ENCODE measurements around the gene USP5.
"Not testable (repeated sequence)": the region's sequence is repeated elsewhere in the genome, so short reads cannot be mapped to it uniquely, and the experiment has no call there.

USP5 gene

DNA sequence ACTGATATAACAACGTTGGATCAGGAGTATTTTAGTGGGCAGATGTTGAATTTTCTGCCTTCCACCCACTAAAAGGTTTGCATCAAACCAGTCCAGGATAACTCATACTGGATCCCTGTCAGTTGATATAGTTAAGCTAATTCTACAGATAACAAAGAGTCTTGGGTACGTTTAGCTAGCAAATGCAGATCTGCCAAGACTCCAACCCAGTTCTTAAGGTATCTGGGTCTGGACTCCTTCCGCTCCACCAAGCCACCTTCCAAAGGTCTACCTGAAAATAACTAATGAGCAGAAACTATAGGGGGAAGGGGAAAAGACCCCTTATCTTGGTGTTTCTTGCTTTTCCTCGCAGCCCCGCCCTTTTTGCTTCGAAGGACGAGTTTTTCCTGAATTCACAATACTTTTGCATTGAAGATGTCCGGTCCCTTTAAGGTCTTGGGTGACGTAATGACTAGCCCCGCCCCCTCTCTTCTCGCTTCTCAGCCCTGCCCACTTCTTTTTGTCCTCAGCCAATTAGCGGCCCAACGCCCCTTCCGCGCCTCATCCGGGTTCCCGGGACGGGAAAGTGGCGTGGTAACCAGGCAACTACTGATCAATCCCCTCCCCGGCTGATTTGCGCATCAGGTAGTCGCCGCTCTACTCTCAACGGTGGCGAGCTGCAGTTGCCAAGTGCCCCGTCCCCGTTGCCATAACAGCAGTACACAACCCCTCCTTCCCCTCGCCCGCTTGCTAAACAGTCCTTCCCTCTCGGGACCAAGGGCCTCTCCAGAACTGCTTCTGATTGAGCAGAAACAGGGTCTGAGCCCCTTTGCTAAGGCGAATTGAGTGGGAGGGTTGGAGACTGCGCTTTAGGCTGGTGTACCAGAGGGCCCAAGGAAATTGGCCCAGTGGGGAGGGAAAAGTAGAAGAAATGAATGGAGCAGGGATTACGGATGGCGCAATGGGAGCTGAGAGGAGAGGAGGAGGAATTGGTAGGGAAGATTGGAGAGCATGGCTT, 52.6 kb downstream of the USP5 start, which contains the start of gene LRRC23:
Gene LRRC23, plus strand, starts transcription at position 543 of the 997 bp plus-strand sequence. CDS start 812 bp downstream, outside the sequence.
- H3K4me3 ChIP-seq: peak within 1 kb of the TSS; percentile 52 to 70 (median 60)
- peak within 1 kb of the TSS in 20 of 21 experiments; percentile 30 to 88 (median 79) for H3K27ac ChIP-seq

DNA sequence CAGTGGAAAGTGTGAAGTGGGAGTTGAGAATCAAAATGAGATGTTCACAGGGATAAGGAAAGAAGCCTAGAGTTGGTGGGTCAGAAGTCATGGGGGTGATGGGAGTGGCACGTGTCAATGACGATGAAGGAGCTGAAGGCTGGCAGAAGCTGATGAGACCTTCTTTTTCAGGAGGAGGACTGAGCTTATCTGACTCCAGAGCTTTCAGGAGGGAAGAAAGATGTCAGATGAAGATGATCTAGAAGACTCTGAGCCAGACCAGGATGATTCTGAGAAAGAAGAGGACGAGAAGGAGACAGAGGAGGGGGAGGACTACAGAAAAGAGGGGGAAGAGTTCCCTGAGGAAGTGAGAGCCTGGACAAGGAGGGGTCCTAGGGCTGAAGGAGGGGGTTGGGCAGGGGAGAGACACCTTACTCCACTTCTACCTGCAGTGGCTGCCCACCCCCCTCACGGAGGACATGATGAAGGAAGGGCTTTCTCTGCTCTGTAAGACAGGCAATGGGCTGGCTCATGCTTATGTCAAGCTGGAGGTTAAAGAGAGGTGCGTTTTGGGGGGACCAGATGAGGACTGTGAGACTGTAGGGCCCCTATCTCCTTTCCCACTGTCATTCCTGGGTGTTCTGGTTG, 53.6 kb downstream of the USP5 start:
- Histone ChIP-seq H3K4me3 (peak overlapping the region in 5 of 7 experiments; percentile 56 to 70 (median 66)), H3K27ac (peak overlapping the region in 16 of 21 experiments; percentile 68 to 88 (median 80))

DNA sequence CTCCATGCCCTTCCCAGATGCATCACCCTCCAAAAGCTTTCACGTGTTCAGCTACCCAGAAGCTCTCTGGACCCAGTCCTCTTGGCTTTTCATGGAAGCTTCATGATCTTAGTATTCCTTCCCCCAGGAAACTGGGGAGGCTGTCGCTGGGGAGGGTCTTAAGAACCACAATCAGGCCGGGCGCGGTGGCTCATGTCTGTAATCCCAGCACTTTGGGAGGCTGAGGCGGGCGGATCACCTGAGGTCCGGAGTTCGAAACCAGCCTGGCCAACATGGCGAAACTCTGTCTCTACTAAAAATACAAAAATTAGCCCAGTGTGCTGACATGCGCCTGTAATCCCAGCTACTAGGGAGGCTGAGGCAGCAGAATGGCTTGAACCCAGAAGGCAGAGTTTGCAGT, 56.2 kb downstream of the USP5 start:
- H3K27ac ChIP-seq, H3K4me3 ChIP-seq: not testable (repeated sequence)

DNA sequence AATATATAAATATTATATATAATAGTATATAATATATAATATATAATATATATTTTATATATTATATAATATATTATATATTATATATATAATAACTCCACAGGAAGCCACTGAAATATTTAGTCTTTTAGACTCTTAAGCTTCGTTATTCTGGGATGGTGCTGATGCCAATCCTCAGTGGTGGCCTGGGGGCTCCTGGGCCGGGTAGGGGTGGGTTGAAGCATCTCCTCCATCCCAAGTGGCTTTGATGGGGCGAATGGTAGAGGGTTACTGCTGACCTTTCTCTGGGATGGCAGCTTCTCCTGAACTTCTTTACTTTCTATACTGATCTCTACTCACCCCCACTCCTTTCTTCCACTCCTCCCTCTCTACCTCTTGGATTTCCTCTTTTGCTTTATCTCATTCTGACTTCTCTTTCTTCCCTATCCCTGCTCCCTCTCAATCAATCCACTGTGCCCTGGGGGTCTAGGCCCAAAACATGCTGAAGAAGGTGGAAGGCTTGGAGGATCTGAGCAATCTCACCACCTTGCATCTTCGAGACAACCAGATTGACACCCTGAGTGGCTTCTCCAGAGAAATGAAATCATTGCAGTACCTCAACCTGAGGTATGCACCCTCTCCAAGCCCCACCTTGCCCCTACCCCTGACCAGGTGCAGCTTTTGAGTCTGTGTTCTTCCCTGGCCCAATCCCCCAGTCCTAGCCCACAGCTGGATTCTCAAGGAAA, 57.6 kb downstream of the USP5 start:
- H3K4me3 ChIP-seq: no peak overlapping the region
- H3K27ac ChIP-seq: no peak overlapping the region

DNA sequence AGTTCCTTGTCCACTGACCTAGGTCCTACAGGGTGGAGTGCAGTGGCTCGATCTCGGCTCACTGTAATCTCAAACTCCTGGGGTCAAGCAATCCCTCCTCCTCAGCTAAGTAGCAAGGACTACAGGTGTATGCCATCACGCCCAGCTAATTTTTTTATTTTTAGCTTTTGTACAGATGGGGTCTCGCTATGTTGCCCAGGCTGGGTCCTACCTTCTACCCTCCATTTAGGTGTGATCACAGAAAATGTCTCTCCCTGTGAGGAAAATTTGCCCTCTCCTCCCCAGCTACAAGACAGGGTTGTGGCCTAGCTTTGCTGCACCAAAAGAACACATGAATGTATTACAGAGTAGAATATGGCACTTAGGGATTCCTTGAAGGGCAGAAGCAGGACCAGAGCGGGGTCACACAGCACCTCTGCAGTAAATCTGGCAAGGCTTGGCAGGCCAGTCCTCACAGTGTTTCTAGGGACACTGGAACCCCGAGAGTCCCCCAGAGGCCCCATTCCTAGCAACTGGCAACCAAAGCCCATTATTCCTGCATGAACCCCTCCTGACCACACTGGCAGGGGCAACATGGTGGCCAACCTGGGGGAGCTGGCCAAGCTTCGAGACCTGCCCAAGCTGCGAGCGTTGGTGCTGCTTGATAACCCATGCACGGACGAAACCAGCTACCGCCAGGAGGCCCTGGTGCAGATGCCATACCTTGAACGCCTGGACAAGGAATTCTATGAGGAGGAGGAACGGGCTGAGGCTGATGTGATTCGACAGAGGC, 60.4 kb downstream of the USP5 start:
- Histone ChIP-seq H3K4me3 (no peak overlapping the region), H3K27ac (no peak overlapping the region)

DNA sequence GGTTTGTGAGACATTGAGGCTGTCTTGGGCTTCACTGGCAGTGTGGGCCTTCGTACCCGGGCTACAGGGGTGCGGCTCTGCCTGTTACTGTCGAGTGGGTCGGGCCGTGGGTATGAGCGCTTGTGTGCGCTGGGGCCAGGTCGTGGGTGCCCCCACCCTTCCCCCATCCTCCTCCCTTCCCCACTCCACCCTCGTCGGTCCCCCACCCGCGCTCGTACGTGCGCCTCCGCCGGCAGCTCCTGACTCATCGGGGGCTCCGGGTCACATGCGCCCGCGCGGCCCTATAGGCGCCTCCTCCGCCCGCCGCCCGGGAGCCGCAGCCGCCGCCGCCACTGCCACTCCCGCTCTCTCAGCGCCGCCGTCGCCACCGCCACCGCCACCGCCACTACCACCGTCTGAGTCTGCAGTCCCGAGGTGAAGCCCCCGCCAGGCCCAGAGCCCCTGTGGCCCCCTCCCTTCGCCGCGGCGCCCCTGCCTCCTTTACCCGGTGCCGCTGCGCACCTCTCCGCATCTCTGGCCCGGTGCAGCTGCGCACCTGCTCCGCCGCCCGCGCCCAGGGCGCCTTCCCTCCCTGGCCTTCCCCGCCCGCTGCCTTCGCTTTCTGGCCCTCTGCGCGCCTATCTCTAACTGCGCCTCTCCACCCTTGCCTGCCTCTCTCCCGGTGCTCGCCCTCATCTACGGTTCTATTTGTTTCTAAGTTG, 62.4 kb downstream of the USP5 start, which contains the start of gene ENO2:
Gene ENO2, plus strand, starts transcription at position 335 of the 701 bp plus-strand sequence. CDS start 1,253 bp downstream, outside the sequence.
- H3K27ac ChIP-seq: peak within 1 kb of the TSS in 19 of 21 experiments; percentile 18 to 91 (median 76)
- peak within 1 kb of the TSS; percentile 48 to 81 (median 62) for H3K4me3 ChIP-seq

DNA sequence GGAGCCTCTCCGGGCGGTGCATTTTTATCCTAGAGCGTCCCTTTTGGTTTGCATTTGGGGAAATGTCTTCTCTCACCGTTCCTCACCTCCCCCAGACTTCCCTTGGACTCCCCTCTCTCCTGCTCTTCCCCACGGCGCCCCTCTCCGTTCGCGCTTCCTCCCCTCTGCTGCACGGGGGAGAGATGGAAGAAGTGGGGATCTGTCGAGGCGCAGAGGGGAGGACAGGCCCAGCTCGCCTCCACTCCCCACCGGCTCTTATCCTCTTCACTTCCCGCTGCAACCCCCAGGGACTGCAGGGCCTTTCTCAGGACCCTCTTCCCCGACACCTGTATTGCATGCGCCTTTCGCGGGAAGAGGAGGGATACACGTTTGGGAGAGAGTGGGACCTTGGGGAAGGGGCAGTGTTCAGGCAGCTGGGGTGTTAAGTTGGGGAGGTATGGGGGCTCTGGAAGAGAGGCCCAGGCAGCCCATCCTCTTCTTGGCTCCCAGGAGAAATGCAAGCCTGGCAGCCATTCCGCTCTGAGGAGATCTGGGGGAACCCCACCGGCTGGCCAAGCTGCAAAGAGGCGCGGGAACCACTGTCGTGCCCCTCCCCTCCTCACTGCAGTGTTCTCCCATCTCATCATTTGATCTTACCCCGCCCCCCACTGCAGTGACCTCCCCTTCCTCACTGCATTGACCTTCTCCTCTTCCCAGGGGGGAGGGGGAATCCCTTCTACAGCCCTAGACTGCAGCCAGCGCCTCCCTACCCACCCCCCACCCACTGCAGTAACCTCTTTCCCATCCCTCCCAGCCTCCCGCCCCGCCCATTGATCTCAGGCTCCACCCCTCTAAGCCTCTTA, 63.2 kb downstream of the USP5 start:
- peak overlapping the region in 18 of 21 experiments; percentile 18 to 91 (median 76) for H3K27ac ChIP-seq

DNA sequence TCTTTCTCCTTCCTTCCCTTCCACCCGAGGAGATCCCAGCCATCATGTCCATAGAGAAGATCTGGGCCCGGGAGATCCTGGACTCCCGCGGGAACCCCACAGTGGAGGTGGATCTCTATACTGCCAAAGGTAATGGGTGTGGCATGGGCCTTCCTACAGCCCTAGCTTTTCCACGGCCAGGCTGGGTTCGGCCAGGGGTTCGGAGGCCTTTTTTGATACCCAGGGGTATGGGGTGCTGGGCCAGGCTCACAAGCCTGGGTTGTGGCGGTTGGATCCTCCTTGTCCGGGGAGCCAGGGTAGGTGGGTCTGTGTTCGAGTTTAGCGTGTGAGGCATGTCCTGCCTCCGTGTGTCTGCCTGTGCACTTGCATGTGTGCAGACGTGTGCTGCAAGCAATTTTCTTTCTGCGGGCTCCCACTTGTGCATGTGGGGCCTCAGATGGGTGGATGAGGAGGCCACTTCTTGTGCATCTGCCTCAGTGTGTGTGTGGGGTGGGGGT, 63.9 kb downstream of the USP5 start:
- Histone ChIP-seq H3K27ac (no peak overlapping the region), H3K4me3 (peak overlapping the region in 1 of 7 experiments; percentile 64)

More for the DNA sequence above, 63.2 kb downstream of the USP5 start:
- peak overlapping the region; percentile 48 to 81 (median 62) for H3K4me3 ChIP-seq

Measured in skin epidermis (tissue), 12 donors.